Gastroesophageal sphincter (tissue), 4 donors: ENCODE data around the gene WDR27. TPM values are rescaled to one million over a fixed set of nuclear protein-coding genes. Genes with fewer than 3 reads are reported as not detected.

ENCODE experiments used
- ATAC-seq: fragments of 150-250 bp; one replicate; pipeline ENCODE4 v1.9.1; 2016; ENCODE audit warnings: mild to moderate bottlenecking, moderate library complexity
- H3K27ac ChIP-seq, 4 donors: fragments of 200-600 bp; sonication (generic) in 3 of 4; 1 replicate in 3 of 4; 2 replicates in 1 of 4; pipeline ENCODE4 v1.5.1; 2016 to 2019
- H3K27me3 ChIP-seq: fragments of 200-600 bp; sonication (generic); one replicate; pipeline ENCODE4 v1.5.1; 2019
- H3K36me3 ChIP-seq, 2 donors: fragments of 200-600 bp; sonication (generic); one replicate each; pipeline ENCODE4 v1.5.1; 2019; ENCODE audit warnings: control low read depth in 1 of 2
- H3K4me1 ChIP-seq, 3 donors: fragments of 200-600 bp; sonication (generic); 1 replicate in 2 of 3; 2 replicates in 1 of 3; pipeline ENCODE4 v1.5.1; 2016 to 2019; ENCODE audit warnings: control low read depth in 2 of 3
- H3K4me3 ChIP-seq, 2 donors: fragments of 200-600 bp; sonication (generic); one replicate each; pipeline ENCODE4 v1.5.1; 2019; ENCODE audit warnings: mild to moderate bottlenecking in 1 of 2, moderate library complexity in 1 of 2
- H3K9me3 ChIP-seq, 3 donors: fragments of 200-600 bp; sonication (generic); one replicate each; pipeline ENCODE4 v1.5.1; 2017 to 2019; ENCODE audit warnings: control low read depth in 2 of 3
- CTCF ChIP-seq, 4 experiments: fragments of 200-600 bp in 2 of 4; fragments of 450-650 bp in 2 of 4; sonication (generic) in 1 of 4; IDR thresholded peaks; one replicate each; pipeline ENCODE4 v1.5.1; 2017 to 2019; ENCODE audit warnings: antibody characterized with exemption in 4 of 4, mild to moderate bottlenecking in 2 of 4, moderate library complexity in 2 of 4
- EP300 ChIP-seq: sonication (generic); formaldehyde crosslinking; IDR thresholded peaks from one replicate; pipeline ENCODE4 v1.6.1; 2017; ENCODE audit warnings: antibody characterized with exemption, mild to moderate bottlenecking
- POLR2A ChIP-seq, 2 donors: fragments of 450-650 bp; IDR thresholded peaks; one replicate each; pipeline ENCODE4 v1.6.1; 2017; ENCODE audit warnings: antibody characterized with exemption in 2 of 2, mild to moderate bottlenecking in 2 of 2, moderate library complexity in 1 of 2
- POLR2AphosphoS5 ChIP-seq: sonication (generic); formaldehyde crosslinking; IDR thresholded peaks from one replicate; pipeline ENCODE4 v1.6.1; 2017; ENCODE audit warnings: antibody characterized with exemption
- WGBS, 2 donors: methylation state at CpG; one replicate each; pipeline ENCODE4 v1.1.5; 2018; ENCODE audit warnings: low coverage in 1 of 2; 5-methylcytosine and 5-hydroxymethylcytosine counted together
- total RNA-seq, 4 donors: library from RNA; depleted of rRNA; stranded (reverse); fragments of >200 nt; gene quantifications; one replicate each; pipeline ENCODE4 v1.1.0, GENCODE V29; 2016

WDR27 gene
- total RNA-seq, 4 donors from 2014 or later = 10.0 to 35.0 (median 20.7) TPM

GRCh38 chr6:169429001-169429400 lies 272.8 kb downstream of the WDR27 start:
- Histone ChIP-seq H3K27ac (peak overlapping the region in 3 of 4 donors; percentile 34 to 68 (median 60)), H3K4me1 (peaks cover 0 to 26% (median 0%) of the 10 kb centered on the region in 3 donors), H3K36me3 (no peaks in the 10 kb centered on the region), H3K27me3 (no peaks in the 10 kb centered on the region), H3K4me3 (no peak overlapping the region), H3K9me3 (peaks cover 0 to 44% (median 0%) of the 10 kb centered on the region in 3 donors)
- TF ChIP-seq POLR2AphosphoS5 (no peak), POLR2A (IDR thresholded peaks at IDR 0.05) (no peak), EP300 (no peak), CTCF (IDR thresholded peaks at IDR 0.05) (no peak)
- ATAC-seq = no peak
- 83 to 86% methylated on average over 3 to 10 of the region's 11 CpGs for WGBS, 2 donors

- ATAC-seq = no peak
- peak overlapping the region in 3 of 4 donors; percentile 34 to 68 (median 60) for H3K27ac ChIP-seq
- no peaks in the 10 kb centered on the region for H3K27me3 ChIP-seq
- peaks cover 0 to 26% (median 0%) of the 10 kb centered on the region in 3 donors for H3K4me1 ChIP-seq
- no peak for TF ChIP-seq POLR2A (IDR thresholded peaks at IDR 0.05)
- TF ChIP-seq POLR2AphosphoS5 = no peak
- no peak for TF ChIP-seq CTCF (IDR thresholded peaks at IDR 0.05)
- no peak for TF ChIP-seq EP300
- no peaks in the 10 kb centered on the region for H3K36me3 ChIP-seq
- H3K9me3 ChIP-seq = peaks cover 0 to 39% (median 0%) of the 10 kb centered on the region in 3 donors
- no peak overlapping the region for H3K4me3 ChIP-seq
- WGBS, 2 donors = 0 to 17% methylated on average over 1 to 3 of the region's 12 CpGs
Measured at GRCh38 chr6:169428532-169428931, 273.3 kb downstream of the WDR27 start.

- peak; percentile 64 for ATAC-seq
- Histone ChIP-seq H3K27ac (peak overlapping the region; percentile 10 to 68 (median 47)), H3K27me3 (no peaks in the 10 kb centered on the region), H3K4me3 (peak overlapping the region in 1 of 2 donors; percentile 1), H3K9me3 (peaks cover 0 to 32% (median 0%) of the 10 kb centered on the region in 3 donors), H3K4me1 (peaks cover 0 to 26% (median 0%) of the 10 kb centered on the region in 3 donors), H3K36me3 (no peaks in the 10 kb centered on the region)
- WGBS, 2 donors = 10 to 27% methylated on average over 5 to 10 of the region's 11 CpGs
- TF ChIP-seq EP300 = no peak
- TF ChIP-seq POLR2AphosphoS5 = peak; percentile 63
Measured at GRCh38 chr6:169427856-169428255, 274.0 kb downstream of the WDR27 start.

GRCh38 chr6:169426611-169427010 lies 275.2 kb downstream of the WDR27 start:
- Histone ChIP-seq H3K4me3 (no peak overlapping the region), H3K36me3 (no peaks in the 10 kb centered on the region), H3K27me3 (no peaks in the 10 kb centered on the region), H3K4me1 (peaks cover 0 to 26% (median 0%) of the 10 kb centered on the region in 3 donors), H3K9me3 (peaks cover 0 to 20% (median 0%) of the 10 kb centered on the region in 3 donors), H3K27ac (peak overlapping the region in 2 of 4 donors; percentile 60 to 68)
- ATAC-seq = no peak
- 83% methylated on average over 3 of the region's 10 CpGs; no CpG with 5 or more reads in 1 of the 2 donors for WGBS, 2 donors
- TF ChIP-seq EP300 = no peak
- no peak for TF ChIP-seq POLR2A (IDR thresholded peaks at IDR 0.05)
- no peak for TF ChIP-seq CTCF (IDR thresholded peaks at IDR 0.05)
- no peak for TF ChIP-seq POLR2AphosphoS5

GRCh38 chr6:169425628-169426370 lies 276.0 kb downstream of the WDR27 start:
- TF ChIP-seq CTCF (IDR thresholded peaks at IDR 0.05) (no peak), POLR2AphosphoS5 (no peak)
- Histone ChIP-seq H3K4me1 (peaks cover 0 to 26% (median 0%) of the 10 kb centered on the region in 3 donors), H3K4me3 (no peak overlapping the region), H3K27me3 (no peaks in the 10 kb centered on the region), H3K9me3 (peaks cover 0 to 12% (median 0%) of the 10 kb centered on the region in 3 donors), H3K36me3 (no peaks in the 10 kb centered on the region), H3K27ac (peak overlapping the region in 1 of 4 donors; percentile 60)
- 93% methylated on average over 10 of the region's 31 CpGs; no CpG with 5 or more reads in 1 of the 2 donors for WGBS, 2 donors
- no peak for ATAC-seq
